Karpas-422 (cell line): ENCODE measurements around the gene TPP1. TPM values are rescaled to one million over a fixed set of nuclear protein-coding genes. Genes with fewer than 3 reads are reported as not detected.

Source experiments
- DNase-seq: peaks from one replicate; pipeline ENCODE4 v3.0.0-alpha.2; 2015
- H2AFZ ChIP-seq: fragments of 200-600 bp; sonication (generic); 2 replicates; pipeline ENCODE4 v1.6.1; 2014; ENCODE audit warnings: antibody characterized with exemption, low read length, mixed read lengths
- H3K27ac ChIP-seq: fragments of 200-600 bp; sonication (generic); 2 replicates; pipeline ENCODE4 v1.5.1; 2014; ENCODE audit warnings: mild to moderate bottlenecking, low read length, moderate library complexity
- H3K27me3 ChIP-seq: fragments of 200-600 bp; sonication (generic); 2 replicates; pipeline ENCODE4 v1.6.1; 2014; ENCODE audit warnings: low read length, mixed read lengths
- H3K36me3 ChIP-seq: fragments of 200-600 bp; sonication (generic); 2 replicates; pipeline ENCODE4 v1.6.1; 2014; ENCODE audit warnings: low read length, mixed read lengths; ENCODE audit not compliant: insufficient read depth
- H3K4me1 ChIP-seq: fragments of 200-600 bp; sonication (generic); 2 replicates; pipeline ENCODE4 v1.6.1; 2014; ENCODE audit warnings: mild to moderate bottlenecking, low read length, mixed read lengths
- H3K4me2 ChIP-seq: fragments of 200-600 bp; sonication (generic); 2 replicates; pipeline ENCODE4 v1.6.1; 2014; ENCODE audit warnings: low read length, low read depth, mild to moderate bottlenecking; ENCODE audit not compliant: poor library complexity, severe bottlenecking
- H3K4me3 ChIP-seq: fragments of 200-600 bp; sonication (generic); 2 replicates; pipeline ENCODE4 v1.5.1; 2014; ENCODE audit warnings: mild to moderate bottlenecking, antibody characterized with exemption, low read length, mixed read lengths
- H3K79me2 ChIP-seq: fragments of 200-600 bp; sonication (generic); 2 replicates; pipeline ENCODE4 v1.6.1; 2014; ENCODE audit warnings: mild to moderate bottlenecking, low read length, mixed read lengths
- H3K9ac ChIP-seq: fragments of 200-600 bp; sonication (generic); 2 replicates; pipeline ENCODE4 v1.6.0; 2014; ENCODE audit warnings: low read length
- H3K9me2 ChIP-seq: fragments of 200-600 bp; sonication (generic), shearing (Covaris generic); replicated peaks from 2 replicates; pipeline ENCODE4 v1.6.0; 2014; ENCODE audit warnings: mild to moderate bottlenecking, low read length, moderate library complexity; ENCODE audit not compliant: insufficient read depth
- H3K9me3 ChIP-seq: fragments of 300-700, 200-600 bp; sonication (generic); 2 replicates; pipeline ENCODE4 v1.6.1; 2014; ENCODE audit warnings: low read length, mixed read lengths
- H4K20me1 ChIP-seq: fragments of 200-600 bp; sonication (generic); 2 replicates; pipeline ENCODE4 v1.6.1; 2014; ENCODE audit warnings: mild to moderate bottlenecking, antibody characterized with exemption, low read length, low read depth; ENCODE audit not compliant: insufficient read depth
- total RNA-seq: library from RNA; depleted of rRNA; stranded (reverse); fragments of >200 nt; shearing (Covaris generic); gene quantifications from 2 replicates; pipeline ENCODE4 v1.2.3, GENCODE V29; 2014; ENCODE audit warnings: low replicate concordance

Gene TPP1
- total RNA-seq, 1 experiment from 2014 or later = 41.5 TPM

- no peak overlapping the region for H3K4me3 ChIP-seq
- no peaks in the 10 kb centered on the region for H3K4me1 ChIP-seq
- H3K36me3 ChIP-seq = no peaks in the 10 kb centered on the region
- H3K9ac ChIP-seq = no peak overlapping the region
- no peaks in the 10 kb centered on the region for H4K20me1 ChIP-seq
- H3K79me2 ChIP-seq = no peaks in the 10 kb centered on the region
- no peak overlapping the region for H3K27ac ChIP-seq
- no peaks in the 10 kb centered on the region for H3K9me3 ChIP-seq
- H2AFZ ChIP-seq = no peak overlapping the region
- no peaks in the 10 kb centered on the region for H3K27me3 ChIP-seq
- DNase-seq = no peak
- no peaks in the 10 kb centered on the region for H3K9me2 ChIP-seq
- H3K4me2 ChIP-seq = no peak overlapping the region
Measured at GRCh38 chr11:6633422-6634408, 14.5 kb upstream of the TPP1 start.

GRCh38 chr11:6632116-6633073 is 13.2 kb upstream of the TPP1 start:
- H3K4me2 ChIP-seq = no peak overlapping the region
- no peaks in the 10 kb centered on the region for H3K9me3 ChIP-seq
- DNase-seq = no peak
- H2AFZ ChIP-seq = no peak overlapping the region
- no peaks in the 10 kb centered on the region for H3K36me3 ChIP-seq
- no peaks in the 10 kb centered on the region for H3K9me2 ChIP-seq
- H3K9ac ChIP-seq = no peak overlapping the region
- no peak overlapping the region for H3K4me3 ChIP-seq
- H3K27ac ChIP-seq = no peak overlapping the region
- peaks cover 4% of the 10 kb centered on the region; the same call in 1 of the 2 replicates for H3K4me1 ChIP-seq
- H3K79me2 ChIP-seq = no peaks in the 10 kb centered on the region
- H4K20me1 ChIP-seq = no peaks in the 10 kb centered on the region
- H3K27me3 ChIP-seq = no peaks in the 10 kb centered on the region

GRCh38 chr11:6631361-6631890 is 12.2 kb upstream of the TPP1 start:
- DNase-seq = no peak
- no peaks in the 10 kb centered on the region for H4K20me1 ChIP-seq

GRCh38 chr11:6630632-6631291 is 11.5 kb upstream of the TPP1 start:
- Histone ChIP-seq H3K36me3 (no peaks in the 10 kb centered on the region), H3K27me3 (no peaks in the 10 kb centered on the region), H3K9me2 (no peaks in the 10 kb centered on the region), H2AFZ (no peak overlapping the region), H4K20me1 (no peaks in the 10 kb centered on the region), H3K27ac (no peak overlapping the region), H3K9me3 (no peaks in the 10 kb centered on the region), H3K79me2 (no peaks in the 10 kb centered on the region), H3K4me3 (no peak overlapping the region), H3K4me2 (no peak overlapping the region), H3K4me1 (peaks cover 4% of the 10 kb centered on the region; the same call in 1 of the 2 replicates), H3K9ac (no peak overlapping the region)
- no peak for DNase-seq

More at GRCh38 chr11:6631361-6631890, 12.2 kb upstream of the TPP1 start:
- peaks cover 4% of the 10 kb centered on the region; the same call in 1 of the 2 replicates for H3K4me1 ChIP-seq
- H3K27ac ChIP-seq = no peak overlapping the region
- no peaks in the 10 kb centered on the region for H3K9me3 ChIP-seq
- H3K9ac ChIP-seq = no peak overlapping the region
- no peaks in the 10 kb centered on the region for H3K9me2 ChIP-seq
- no peak overlapping the region for H3K4me2 ChIP-seq
- no peaks in the 10 kb centered on the region for H3K36me3 ChIP-seq
- no peak overlapping the region for H2AFZ ChIP-seq
- H3K27me3 ChIP-seq = no peaks in the 10 kb centered on the region
- no peaks in the 10 kb centered on the region for H3K79me2 ChIP-seq
- H3K4me3 ChIP-seq = no peak overlapping the region

GRCh38 chr11:6629892-6630631 is 10.8 kb upstream of the TPP1 start:
- no peak for DNase-seq
- Histone ChIP-seq H3K9me2 (no peaks in the 10 kb centered on the region), H3K4me2 (no peak overlapping the region), H3K9ac (no peak overlapping the region), H3K79me2 (no peaks in the 10 kb centered on the region), H3K27ac (no peak overlapping the region), H3K27me3 (no peaks in the 10 kb centered on the region), H2AFZ (no peak overlapping the region), H3K36me3 (no peaks in the 10 kb centered on the region), H3K4me3 (no peak overlapping the region), H4K20me1 (no peaks in the 10 kb centered on the region), H3K9me3 (no peaks in the 10 kb centered on the region), H3K4me1 (peaks cover 4% of the 10 kb centered on the region; the same call in 1 of the 2 replicates)

- no peak overlapping the region for H3K9ac ChIP-seq
- H3K9me2 ChIP-seq = no peaks in the 10 kb centered on the region
- no peaks in the 10 kb centered on the region for H3K36me3 ChIP-seq
- DNase-seq = no peak
- H3K79me2 ChIP-seq = no peaks in the 10 kb centered on the region
- no peak overlapping the region for H2AFZ ChIP-seq
- no peak overlapping the region for H3K27ac ChIP-seq
- H3K4me3 ChIP-seq = no peak overlapping the region
- no peak overlapping the region for H3K4me2 ChIP-seq
- no peaks in the 10 kb centered on the region for H3K9me3 ChIP-seq
- H3K27me3 ChIP-seq = no peaks in the 10 kb centered on the region
- H3K4me1 ChIP-seq = peaks cover 4% of the 10 kb centered on the region; the same call in 1 of the 2 replicates
- no peaks in the 10 kb centered on the region for H4K20me1 ChIP-seq
Measured at GRCh38 chr11:6629573-6629891, 10.3 kb upstream of the TPP1 start.

- H3K9ac ChIP-seq = no peak overlapping the region
- H3K36me3 ChIP-seq = no peaks in the 10 kb centered on the region
- H3K4me3 ChIP-seq = no peak overlapping the region
- peaks cover 4% of the 10 kb centered on the region; the same call in 1 of the 2 replicates for H3K4me1 ChIP-seq
- H4K20me1 ChIP-seq = no peaks in the 10 kb centered on the region
- DNase-seq = no peak
- no peak overlapping the region for H3K4me2 ChIP-seq
- H3K27me3 ChIP-seq = no peaks in the 10 kb centered on the region
- H3K79me2 ChIP-seq = no peaks in the 10 kb centered on the region
- H3K9me3 ChIP-seq = no peaks in the 10 kb centered on the region
- H2AFZ ChIP-seq = no peak overlapping the region
- no peak overlapping the region for H3K27ac ChIP-seq
- no peaks in the 10 kb centered on the region for H3K9me2 ChIP-seq
Measured at GRCh38 chr11:6628526-6628925, 9.3 kb upstream of the TPP1 start.
